ENCODE results near the gene GABRA4.

The GABRA4 gene

DNA sequence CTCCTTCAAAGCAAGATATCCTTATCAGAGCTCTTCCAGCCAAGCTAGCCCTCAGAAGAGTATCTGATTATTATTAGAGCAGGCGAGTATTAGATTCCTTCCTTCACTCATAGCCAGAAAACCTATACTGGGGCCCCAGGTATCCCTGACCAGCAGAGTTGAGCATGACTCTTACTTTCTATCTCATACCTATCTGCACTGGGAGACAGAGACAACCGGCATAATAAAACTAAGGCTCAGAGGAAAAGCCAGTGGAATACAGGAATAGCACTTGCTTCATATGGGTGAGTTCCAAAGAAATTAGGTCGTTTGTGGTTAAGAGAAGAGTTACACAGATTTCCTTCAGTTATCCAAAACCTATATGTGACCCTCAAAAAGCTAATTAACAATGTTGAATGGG is 42.6 kb downstream of the GABRA4 start:
- H3K27ac ChIP-seq (ENCODE audit: extremely low read depth, low read depth, low read length): no peak overlapping the region
- TF ChIP-seq, protein P1, sequence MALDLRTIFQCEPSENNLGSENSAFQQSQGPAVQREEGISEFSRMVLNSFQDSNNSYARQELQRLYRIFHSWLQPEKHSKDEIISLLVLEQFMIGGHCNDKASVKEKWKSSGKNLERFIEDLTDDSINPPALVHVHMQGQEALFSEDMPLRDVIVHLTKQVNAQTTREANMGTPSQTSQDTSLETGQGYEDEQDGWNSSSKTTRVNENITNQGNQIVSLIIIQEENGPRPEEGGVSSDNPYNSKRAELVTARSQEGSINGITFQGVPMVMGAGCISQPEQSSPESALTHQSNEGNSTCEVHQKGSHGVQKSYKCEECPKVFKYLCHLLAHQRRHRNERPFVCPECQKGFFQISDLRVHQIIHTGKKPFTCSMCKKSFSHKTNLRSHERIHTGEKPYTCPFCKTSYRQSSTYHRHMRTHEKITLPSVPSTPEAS (tag by site-specific recombination; IDR thresholded peaks at IDR 0.05): no peak
- TF ChIP-seq PRDM4 (tag by site-specific recombination; IDR thresholded peaks at IDR 0.05): no peak
- no peak for TF ChIP-seq ZNF623 (tag by site-specific recombination; IDR thresholded peaks at IDR 0.05)
- TF ChIP-seq, protein P2, sequence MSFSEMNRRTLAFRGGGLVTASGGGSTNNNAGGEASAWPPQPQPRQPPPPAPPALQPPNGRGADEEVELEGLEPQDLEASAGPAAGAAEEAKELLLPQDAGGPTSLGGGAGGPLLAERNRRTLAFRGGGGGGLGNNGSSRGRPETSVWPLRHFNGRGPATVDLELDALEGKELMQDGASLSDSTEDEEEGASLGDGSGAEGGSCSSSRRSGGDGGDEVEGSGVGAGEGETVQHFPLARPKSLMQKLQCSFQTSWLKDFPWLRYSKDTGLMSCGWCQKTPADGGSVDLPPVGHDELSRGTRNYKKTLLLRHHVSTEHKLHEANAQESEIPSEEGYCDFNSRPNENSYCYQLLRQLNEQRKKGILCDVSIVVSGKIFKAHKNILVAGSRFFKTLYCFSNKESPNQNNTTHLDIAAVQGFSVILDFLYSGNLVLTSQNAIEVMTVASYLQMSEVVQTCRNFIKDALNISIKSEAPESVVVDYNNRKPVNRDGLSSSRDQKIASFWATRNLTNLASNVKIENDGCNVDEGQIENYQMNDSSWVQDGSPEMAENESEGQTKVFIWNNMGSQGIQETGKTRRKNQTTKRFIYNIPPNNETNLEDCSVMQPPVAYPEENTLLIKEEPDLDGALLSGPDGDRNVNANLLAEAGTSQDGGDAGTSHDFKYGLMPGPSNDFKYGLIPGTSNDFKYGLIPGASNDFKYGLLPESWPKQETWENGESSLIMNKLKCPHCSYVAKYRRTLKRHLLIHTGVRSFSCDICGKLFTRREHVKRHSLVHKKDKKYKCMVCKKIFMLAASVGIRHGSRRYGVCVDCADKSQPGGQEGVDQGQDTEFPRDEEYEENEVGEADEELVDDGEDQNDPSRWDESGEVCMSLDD (tag by site-specific recombination; IDR thresholded peaks at IDR 0.05): no peak
- no peak for TF ChIP-seq ZNF701 (tag by site-specific recombination; IDR thresholded peaks at IDR 0.05)
- TF ChIP-seq ZNF211 (tag by site-specific recombination; IDR thresholded peaks at IDR 0.05; ENCODE audit: low read depth): no peak
- TF ChIP-seq ZNF624 (tag by site-specific recombination; IDR thresholded peaks at IDR 0.05): no peak
- no peak for TF ChIP-seq ZFP37 (tag by site-specific recombination; IDR thresholded peaks at IDR 0.05)
- TF ChIP-seq, protein P3, sequence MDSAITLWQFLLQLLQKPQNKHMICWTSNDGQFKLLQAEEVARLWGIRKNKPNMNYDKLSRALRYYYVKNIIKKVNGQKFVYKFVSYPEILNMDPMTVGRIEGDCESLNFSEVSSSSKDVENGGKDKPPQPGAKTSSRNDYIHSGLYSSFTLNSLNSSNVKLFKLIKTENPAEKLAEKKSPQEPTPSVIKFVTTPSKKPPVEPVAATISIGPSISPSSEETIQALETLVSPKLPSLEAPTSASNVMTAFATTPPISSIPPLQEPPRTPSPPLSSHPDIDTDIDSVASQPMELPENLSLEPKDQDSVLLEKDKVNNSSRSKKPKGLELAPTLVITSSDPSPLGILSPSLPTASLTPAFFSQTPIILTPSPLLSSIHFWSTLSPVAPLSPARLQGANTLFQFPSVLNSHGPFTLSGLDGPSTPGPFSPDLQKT (IDR thresholded peaks at IDR 0.05; ENCODE audit: borderline replicate concordance, low read depth, low read length): no peak
- no peak for TF ChIP-seq ZSCAN23 (tag by site-specific recombination; IDR thresholded peaks at IDR 0.05)
- TF ChIP-seq REPIN1 (tag by site-specific recombination; IDR thresholded peaks at IDR 0.05; ENCODE audit: low read depth): no peak
- TF ChIP-seq PRDM1 (tag by site-specific recombination; IDR thresholded peaks at IDR 0.05): no peak
- no peak for TF ChIP-seq GLIS2 (tag by site-specific recombination; IDR thresholded peaks at IDR 0.05)
- TF ChIP-seq KLF16 (tag by site-specific recombination; IDR thresholded peaks at IDR 0.05): no peak
- TF ChIP-seq TCF7L2 (IDR thresholded peaks at IDR 0.05; ENCODE audit: borderline replicate concordance, low read depth, low read length): no peak
- TF ChIP-seq ZNF654 (tag by site-specific recombination; IDR thresholded peaks at IDR 0.05; ENCODE audit: low read depth): no peak
- TF ChIP-seq ZNF558 (tag by site-specific recombination; IDR thresholded peaks at IDR 0.05): no peak
- TF ChIP-seq ZNF670 (tag by site-specific recombination; IDR thresholded peaks at IDR 0.05; ENCODE audit: low read depth): no peak
- no peak for TF ChIP-seq ZNF837 (tag by site-specific recombination; IDR thresholded peaks at IDR 0.05)
- TF ChIP-seq, protein P4, sequence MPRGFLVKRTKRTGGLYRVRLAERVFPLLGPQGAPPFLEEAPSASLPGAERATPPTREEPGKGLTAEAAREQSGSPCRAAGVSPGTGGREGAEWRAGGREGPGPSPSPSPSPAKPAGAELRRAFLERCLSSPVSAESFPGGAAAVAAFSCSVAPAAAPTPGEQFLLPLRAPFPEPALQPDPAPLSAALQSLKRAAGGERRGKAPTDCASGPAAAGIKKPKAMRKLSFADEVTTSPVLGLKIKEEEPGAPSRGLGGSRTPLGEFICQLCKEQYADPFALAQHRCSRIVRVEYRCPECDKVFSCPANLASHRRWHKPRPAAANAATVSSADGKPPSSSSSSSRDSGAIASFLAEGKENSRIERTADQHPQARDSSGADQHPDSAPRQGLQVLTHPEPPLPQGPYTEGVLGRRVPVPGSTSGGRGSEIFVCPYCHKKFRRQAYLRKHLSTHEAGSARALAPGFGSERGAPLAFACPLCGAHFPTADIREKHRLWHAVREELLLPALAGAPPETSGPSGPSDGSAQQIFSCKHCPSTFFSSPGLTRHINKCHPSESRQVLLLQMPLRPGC (tag by site-specific recombination; IDR thresholded peaks at IDR 0.05): no peak
- no peaks in the 10 kb centered on the region for H3K36me3 ChIP-seq (ENCODE audit: control insufficient read depth in 2 of 2, insufficient read depth in 1 of 2, low read length in 2 of 2)
- H3K9me3 ChIP-seq (ENCODE audit: control insufficient read depth, insufficient read depth, low read depth, low read length): no peaks in the 10 kb centered on the region
- no peak overlapping the region for H3K4me3 ChIP-seq (ENCODE audit: low read depth, low read length)
- H3K4me1 ChIP-seq (ENCODE audit: control insufficient read depth, insufficient read depth, low read length): no peaks in the 10 kb centered on the region
- ChIA-PET POLR2A (no interaction called here), CTCF (no interaction called here)
